PC-3 (cell line): Measurements from ENCODE around the gene SLC39A12.

Source experiments
- EZH2 ChIP-seq: fragments of 300-600 bp; sonication (generic); IDR thresholded peaks from one replicate; pipeline ENCODE4 v1.6.1; 2017; ENCODE audit warnings: antibody characterized with exemption, mild to moderate bottlenecking, low read length; ENCODE audit not compliant: unreplicated experiment
- EZH2phosphoT487 ChIP-seq: fragments of 300-600 bp; sonication (generic); IDR thresholded peaks from 2 replicates; pipeline ENCODE4 v1.6.1; 2018; ENCODE audit warnings: mild to moderate bottlenecking, antibody characterized with exemption, low read length, borderline replicate concordance
- TF ChIP-seq, protein P1 (sequence below): fragments of 300-600 bp; sonication (generic); conservative IDR thresholded peaks from 2 replicates; pipeline ENCODE4 v1.5.1; 2017; ENCODE audit warnings: antibody characterized with exemption, low read depth, mild to moderate bottlenecking, low read length

GRCh38 chr10:18005781-18006456 is 54.2 kb downstream of the SLC39A12 start:
- TF ChIP-seq, protein P1, sequence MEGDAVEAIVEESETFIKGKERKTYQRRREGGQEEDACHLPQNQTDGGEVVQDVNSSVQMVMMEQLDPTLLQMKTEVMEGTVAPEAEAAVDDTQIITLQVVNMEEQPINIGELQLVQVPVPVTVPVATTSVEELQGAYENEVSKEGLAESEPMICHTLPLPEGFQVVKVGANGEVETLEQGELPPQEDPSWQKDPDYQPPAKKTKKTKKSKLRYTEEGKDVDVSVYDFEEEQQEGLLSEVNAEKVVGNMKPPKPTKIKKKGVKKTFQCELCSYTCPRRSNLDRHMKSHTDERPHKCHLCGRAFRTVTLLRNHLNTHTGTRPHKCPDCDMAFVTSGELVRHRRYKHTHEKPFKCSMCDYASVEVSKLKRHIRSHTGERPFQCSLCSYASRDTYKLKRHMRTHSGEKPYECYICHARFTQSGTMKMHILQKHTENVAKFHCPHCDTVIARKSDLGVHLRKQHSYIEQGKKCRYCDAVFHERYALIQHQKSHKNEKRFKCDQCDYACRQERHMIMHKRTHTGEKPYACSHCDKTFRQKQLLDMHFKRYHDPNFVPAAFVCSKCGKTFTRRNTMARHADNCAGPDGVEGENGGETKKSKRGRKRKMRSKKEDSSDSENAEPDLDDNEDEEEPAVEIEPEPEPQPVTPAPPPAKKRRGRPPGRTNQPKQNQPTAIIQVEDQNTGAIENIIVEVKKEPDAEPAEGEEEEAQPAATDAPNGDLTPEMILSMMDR, result no peak
- TF ChIP-seq EZH2 (no peak), EZH2phosphoT487 (no peak)
